SHP77 treated with DMSO at 0.1 percent for 48 hours (cell line): Measurements from ENCODE around the gene ZNF579.

Source experiments
- DNase-seq: peaks from one replicate; lab custom pipeline; 2025; lab: John Stamatoyannopoulos, UW

Gene ZNF579

GRCh38 chr19:55611983-55612645 lies 31.5 kb upstream of the ZNF579 start:
- DNase-seq = no peak

GRCh38 chr19:55611300-55611982 lies 30.8 kb upstream of the ZNF579 start:
- no peak for DNase-seq

GRCh38 chr19:55609326-55609725 lies 28.7 kb upstream of the ZNF579 start:
- no peak for DNase-seq

GRCh38 chr19:55606817-55607216 lies 26.2 kb upstream of the ZNF579 start:
- DNase-seq = no peak

GRCh38 chr19:55606471-55606787 lies 25.8 kb upstream of the ZNF579 start:
- DNase-seq = no peak

GRCh38 chr19:55605637-55606470 lies 25.2 kb upstream of the ZNF579 start, which contains the start of gene ZNF865:
TSS of gene ZNF865 (plus strand) at chr19:55605647. CDS start at chr19:55613619, 7,972 bp downstream.
- DNase-seq = peak; percentile 26

GRCh38 chr19:55605207-55605636 lies 24.6 kb upstream of the ZNF579 start:
- peak; percentile 90 for DNase-seq

GRCh38 chr19:55603581-55604292 lies 23.1 kb upstream of the ZNF579 start:
- no peak for DNase-seq

- no peak for DNase-seq
Observed at GRCh38 chr19:55603115-55603514, 22.5 kb upstream of the ZNF579 start.

- DNase-seq = no peak
Observed at GRCh38 chr19:55602104-55603001, 21.7 kb upstream of the ZNF579 start.

GRCh38 chr19:55601084-55601483 lies 20.4 kb upstream of the ZNF579 start:
- DNase-seq = no peak

GRCh38 chr19:55600662-55601028 lies 20.0 kb upstream of the ZNF579 start:
- no peak for DNase-seq

- peak; percentile 88 for DNase-seq
Observed at GRCh38 chr19:55599842-55600661, 19.4 kb upstream of the ZNF579 start, which contains the start of gene ZNF524. TSS of gene ZNF524 (plus strand) at chr19:55600288. CDS start at chr19:55602113, 1,825 bp downstream.

GRCh38 chr19:55599468-55599841 lies 18.8 kb upstream of the ZNF579 start, which contains the start of gene FIZ1:
TSS of gene FIZ1 (minus strand) at chr19:55599517. CDS start at chr19:55597865, 1,652 bp downstream.
- peak; percentile 89 for DNase-seq

- DNase-seq = peak; percentile 93
Observed at GRCh38 chr19:55598719-55599467, 18.2 kb upstream of the ZNF579 start.

GRCh38 chr19:55598034-55598433 lies 17.4 kb upstream of the ZNF579 start:
- no peak for DNase-seq

- DNase-seq = no peak
Observed at GRCh38 chr19:55597501-55597921, 16.9 kb upstream of the ZNF579 start.

- no peak for DNase-seq
Observed at GRCh38 chr19:55596304-55596703, 15.7 kb upstream of the ZNF579 start.

GRCh38 chr19:55594996-55595545 lies 14.4 kb upstream of the ZNF579 start:
- DNase-seq = no peak
